Measurements from ENCODE around the gene CA9.

DNA sequence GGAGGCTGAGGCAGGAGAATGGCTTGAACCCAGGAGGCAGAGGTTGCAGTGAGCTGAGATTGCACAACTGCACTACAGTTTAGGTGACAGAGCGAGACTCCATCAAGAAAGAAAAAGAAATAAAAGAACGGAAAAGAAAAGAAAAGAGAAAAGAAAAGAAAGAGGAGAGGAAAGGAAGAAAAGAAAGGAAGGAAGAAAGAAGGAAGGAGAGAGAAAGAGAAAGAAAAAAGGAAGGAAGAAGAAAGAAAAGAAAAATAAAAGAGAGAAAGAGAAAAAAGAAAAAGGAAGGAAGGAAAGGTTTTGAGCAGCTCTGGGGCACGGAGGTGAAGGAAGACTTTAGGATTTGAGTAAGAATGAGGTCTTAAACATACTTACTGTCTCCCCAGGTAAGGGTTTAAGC is 39.9 kb downstream of the CA9 start:
- TF ChIP-seq, protein P1, sequence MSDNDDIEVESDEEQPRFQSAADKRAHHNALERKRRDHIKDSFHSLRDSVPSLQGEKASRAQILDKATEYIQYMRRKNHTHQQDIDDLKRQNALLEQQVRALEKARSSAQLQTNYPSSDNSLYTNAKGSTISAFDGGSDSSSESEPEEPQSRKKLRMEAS (CRISPR knock-in tag; IDR thresholded peaks at IDR 0.05), result no peak
- TF ChIP-seq ETV6 (CRISPR knock-in tag; IDR thresholded peaks at IDR 0.05) (no peak), SMAD3 (CRISPR knock-in tag; IDR thresholded peaks at IDR 0.05; ENCODE audit: borderline replicate concordance) (no peak), FOXJ3 (CRISPR knock-in tag; IDR thresholded peaks at IDR 0.05; ENCODE audit: borderline replicate concordance) (no peak), SMAD4 (CRISPR knock-in tag; IDR thresholded peaks at IDR 0.05) (no peak), ZNF121 (CRISPR knock-in tag; IDR thresholded peaks at IDR 0.05) (no peak)
- TF ChIP-seq, protein P2, sequence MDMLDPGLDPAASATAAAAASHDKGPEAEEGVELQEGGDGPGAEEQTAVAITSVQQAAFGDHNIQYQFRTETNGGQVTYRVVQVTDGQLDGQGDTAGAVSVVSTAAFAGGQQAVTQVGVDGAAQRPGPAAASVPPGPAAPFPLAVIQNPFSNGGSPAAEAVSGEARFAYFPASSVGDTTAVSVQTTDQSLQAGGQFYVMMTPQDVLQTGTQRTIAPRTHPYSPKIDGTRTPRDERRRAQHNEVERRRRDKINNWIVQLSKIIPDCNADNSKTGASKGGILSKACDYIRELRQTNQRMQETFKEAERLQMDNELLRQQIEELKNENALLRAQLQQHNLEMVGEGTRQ (CRISPR knock-in tag; IDR thresholded peaks at IDR 0.05), result no peak
- TF ChIP-seq, protein P3, sequence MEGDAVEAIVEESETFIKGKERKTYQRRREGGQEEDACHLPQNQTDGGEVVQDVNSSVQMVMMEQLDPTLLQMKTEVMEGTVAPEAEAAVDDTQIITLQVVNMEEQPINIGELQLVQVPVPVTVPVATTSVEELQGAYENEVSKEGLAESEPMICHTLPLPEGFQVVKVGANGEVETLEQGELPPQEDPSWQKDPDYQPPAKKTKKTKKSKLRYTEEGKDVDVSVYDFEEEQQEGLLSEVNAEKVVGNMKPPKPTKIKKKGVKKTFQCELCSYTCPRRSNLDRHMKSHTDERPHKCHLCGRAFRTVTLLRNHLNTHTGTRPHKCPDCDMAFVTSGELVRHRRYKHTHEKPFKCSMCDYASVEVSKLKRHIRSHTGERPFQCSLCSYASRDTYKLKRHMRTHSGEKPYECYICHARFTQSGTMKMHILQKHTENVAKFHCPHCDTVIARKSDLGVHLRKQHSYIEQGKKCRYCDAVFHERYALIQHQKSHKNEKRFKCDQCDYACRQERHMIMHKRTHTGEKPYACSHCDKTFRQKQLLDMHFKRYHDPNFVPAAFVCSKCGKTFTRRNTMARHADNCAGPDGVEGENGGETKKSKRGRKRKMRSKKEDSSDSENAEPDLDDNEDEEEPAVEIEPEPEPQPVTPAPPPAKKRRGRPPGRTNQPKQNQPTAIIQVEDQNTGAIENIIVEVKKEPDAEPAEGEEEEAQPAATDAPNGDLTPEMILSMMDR (IDR thresholded peaks at IDR 0.05), result no peak
- TF ChIP-seq, protein P4, sequence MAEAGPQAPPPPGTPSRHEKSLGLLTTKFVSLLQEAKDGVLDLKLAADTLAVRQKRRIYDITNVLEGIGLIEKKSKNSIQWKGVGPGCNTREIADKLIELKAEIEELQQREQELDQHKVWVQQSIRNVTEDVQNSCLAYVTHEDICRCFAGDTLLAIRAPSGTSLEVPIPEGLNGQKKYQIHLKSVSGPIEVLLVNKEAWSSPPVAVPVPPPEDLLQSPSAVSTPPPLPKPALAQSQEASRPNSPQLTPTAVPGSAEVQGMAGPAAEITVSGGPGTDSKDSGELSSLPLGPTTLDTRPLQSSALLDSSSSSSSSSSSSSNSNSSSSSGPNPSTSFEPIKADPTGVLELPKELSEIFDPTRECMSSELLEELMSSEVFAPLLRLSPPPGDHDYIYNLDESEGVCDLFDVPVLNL (CRISPR knock-in tag; IDR thresholded peaks at IDR 0.05; ENCODE audit: borderline replicate concordance, low read depth), result no peak
- TF ChIP-seq, protein P5, sequence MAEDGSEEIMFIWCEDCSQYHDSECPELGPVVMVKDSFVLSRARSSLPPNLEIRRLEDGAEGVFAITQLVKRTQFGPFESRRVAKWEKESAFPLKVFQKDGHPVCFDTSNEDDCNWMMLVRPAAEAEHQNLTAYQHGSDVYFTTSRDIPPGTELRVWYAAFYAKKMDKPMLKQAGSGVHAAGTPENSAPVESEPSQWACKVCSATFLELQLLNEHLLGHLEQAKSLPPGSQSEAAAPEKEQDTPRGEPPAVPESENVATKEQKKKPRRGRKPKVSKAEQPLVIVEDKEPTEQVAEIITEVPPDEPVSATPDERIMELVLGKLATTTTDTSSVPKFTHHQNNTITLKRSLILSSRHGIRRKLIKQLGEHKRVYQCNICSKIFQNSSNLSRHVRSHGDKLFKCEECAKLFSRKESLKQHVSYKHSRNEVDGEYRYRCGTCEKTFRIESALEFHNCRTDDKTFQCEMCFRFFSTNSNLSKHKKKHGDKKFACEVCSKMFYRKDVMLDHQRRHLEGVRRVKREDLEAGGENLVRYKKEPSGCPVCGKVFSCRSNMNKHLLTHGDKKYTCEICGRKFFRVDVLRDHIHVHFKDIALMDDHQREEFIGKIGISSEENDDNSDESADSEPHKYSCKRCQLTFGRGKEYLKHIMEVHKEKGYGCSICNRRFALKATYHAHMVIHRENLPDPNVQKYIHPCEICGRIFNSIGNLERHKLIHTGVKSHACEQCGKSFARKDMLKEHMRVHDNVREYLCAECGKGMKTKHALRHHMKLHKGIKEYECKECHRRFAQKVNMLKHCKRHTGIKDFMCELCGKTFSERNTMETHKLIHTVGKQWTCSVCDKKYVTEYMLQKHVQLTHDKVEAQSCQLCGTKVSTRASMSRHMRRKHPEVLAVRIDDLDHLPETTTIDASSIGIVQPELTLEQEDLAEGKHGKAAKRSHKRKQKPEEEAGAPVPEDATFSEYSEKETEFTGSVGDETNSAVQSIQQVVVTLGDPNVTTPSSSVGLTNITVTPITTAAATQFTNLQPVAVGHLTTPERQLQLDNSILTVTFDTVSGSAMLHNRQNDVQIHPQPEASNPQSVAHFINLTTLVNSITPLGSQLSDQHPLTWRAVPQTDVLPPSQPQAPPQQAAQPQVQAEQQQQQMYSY (CRISPR knock-in tag; IDR thresholded peaks at IDR 0.05), result no peak

All from WTC11 (cell line).